ENCODE measurements around the gene SAP25. TPM values are rescaled to one million over a fixed set of nuclear protein-coding genes. Genes with fewer than 3 reads are reported as not detected.

Gene SAP25
- total and polyA plus RNA-seq, 9 donors = 3.2 to 10.1 (median 6.8) TPM; not detected in 1

GRCh38 chr7:100568896-100569844, 4.5 kb downstream of the SAP25 start:
- TF ChIP-seq, protein P1, sequence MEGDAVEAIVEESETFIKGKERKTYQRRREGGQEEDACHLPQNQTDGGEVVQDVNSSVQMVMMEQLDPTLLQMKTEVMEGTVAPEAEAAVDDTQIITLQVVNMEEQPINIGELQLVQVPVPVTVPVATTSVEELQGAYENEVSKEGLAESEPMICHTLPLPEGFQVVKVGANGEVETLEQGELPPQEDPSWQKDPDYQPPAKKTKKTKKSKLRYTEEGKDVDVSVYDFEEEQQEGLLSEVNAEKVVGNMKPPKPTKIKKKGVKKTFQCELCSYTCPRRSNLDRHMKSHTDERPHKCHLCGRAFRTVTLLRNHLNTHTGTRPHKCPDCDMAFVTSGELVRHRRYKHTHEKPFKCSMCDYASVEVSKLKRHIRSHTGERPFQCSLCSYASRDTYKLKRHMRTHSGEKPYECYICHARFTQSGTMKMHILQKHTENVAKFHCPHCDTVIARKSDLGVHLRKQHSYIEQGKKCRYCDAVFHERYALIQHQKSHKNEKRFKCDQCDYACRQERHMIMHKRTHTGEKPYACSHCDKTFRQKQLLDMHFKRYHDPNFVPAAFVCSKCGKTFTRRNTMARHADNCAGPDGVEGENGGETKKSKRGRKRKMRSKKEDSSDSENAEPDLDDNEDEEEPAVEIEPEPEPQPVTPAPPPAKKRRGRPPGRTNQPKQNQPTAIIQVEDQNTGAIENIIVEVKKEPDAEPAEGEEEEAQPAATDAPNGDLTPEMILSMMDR (IDR thresholded peaks at IDR 0.05) = peak in 1 of 3 donors; percentile 17
- TF ChIP-seq POLR2A (IDR thresholded peaks at IDR 0.05) = no peak
- Histone ChIP-seq H3K36me3 (no peaks in the 10 kb centered on the region), H3K27me3 (no peaks in the 10 kb centered on the region), H3K4me1 (ENCODE audit: insufficient read depth) (peaks cover 15% of the 10 kb centered on the region), H3K4me3 (peak overlapping the region; percentile 34), H3K27ac (peak overlapping the region; percentile 9 to 35), H3K9me3 (no peaks in the 10 kb centered on the region)
- intact Hi-C loops (cut with DNase I) = no loop called here
- DNase-seq = peak; percentile 70 to 77 (median 75)
- 22 to 25% (median 23%) methylated on average over 36 of the region's 36 CpGs for WGBS, 3 donors

DNA sequence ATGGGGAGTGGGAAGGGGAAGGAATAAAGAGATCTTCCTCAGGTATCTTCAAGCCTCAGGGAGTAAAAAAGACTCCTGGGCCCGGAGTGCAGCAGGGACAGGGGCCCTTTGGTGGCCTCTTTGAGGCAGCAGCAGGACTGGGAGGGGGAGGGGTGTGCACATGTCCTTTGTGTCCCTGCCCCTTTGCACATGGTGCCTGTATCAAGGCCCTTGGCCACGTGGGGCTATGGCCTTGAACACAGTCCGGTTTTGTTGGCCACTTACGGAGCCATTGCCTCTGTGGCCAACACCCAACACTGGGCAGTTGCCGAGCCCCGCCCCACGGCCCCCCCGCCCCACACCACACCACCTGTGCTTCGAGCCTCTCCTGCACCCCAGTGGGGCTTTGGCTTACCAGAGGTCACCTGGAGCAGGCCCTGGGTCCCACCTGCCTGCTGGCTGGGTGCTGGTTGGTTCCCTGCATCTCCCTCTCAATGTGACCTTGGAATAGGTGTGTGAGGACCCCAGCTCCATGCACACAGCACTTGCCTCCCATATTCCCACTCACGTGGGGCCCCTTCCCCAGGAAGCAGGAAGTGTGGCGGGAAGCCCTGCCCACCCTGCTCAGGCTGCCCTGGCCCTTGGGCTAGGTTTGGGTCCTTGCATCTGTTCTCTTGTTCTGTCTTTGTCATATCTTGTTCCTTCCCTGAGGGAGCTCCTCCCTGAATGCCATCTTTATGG, 5.4 kb downstream of the SAP25 start:
- TF ChIP-seq, protein P1 (IDR thresholded peaks at IDR 0.05) = no peak
- TF ChIP-seq EP300 (IDR thresholded peaks at IDR 0.05) (no peak), POLR2A (IDR thresholded peaks at IDR 0.05) (no peak)
- H3K4me1 ChIP-seq (ENCODE audit: insufficient read depth) = peaks cover 15% of the 10 kb centered on the region
- DNase-seq = peak in 3 of 5 donors; percentile 47 to 64 (median 55)
- H3K36me3 ChIP-seq = no peaks in the 10 kb centered on the region
- H3K4me3 ChIP-seq = no peak overlapping the region
- peak overlapping the region in 1 of 2 donors; percentile 57 for H3K27ac ChIP-seq
- 50 to 60% (median 52%) methylated on average over 10 to 11 of the region's 11 CpGs for WGBS, 3 donors
- intact Hi-C loops (cut with DNase I) = no loop called here
- no peaks in the 10 kb centered on the region for H3K27me3 ChIP-seq
- H3K9me3 ChIP-seq = no peaks in the 10 kb centered on the region

DNA sequence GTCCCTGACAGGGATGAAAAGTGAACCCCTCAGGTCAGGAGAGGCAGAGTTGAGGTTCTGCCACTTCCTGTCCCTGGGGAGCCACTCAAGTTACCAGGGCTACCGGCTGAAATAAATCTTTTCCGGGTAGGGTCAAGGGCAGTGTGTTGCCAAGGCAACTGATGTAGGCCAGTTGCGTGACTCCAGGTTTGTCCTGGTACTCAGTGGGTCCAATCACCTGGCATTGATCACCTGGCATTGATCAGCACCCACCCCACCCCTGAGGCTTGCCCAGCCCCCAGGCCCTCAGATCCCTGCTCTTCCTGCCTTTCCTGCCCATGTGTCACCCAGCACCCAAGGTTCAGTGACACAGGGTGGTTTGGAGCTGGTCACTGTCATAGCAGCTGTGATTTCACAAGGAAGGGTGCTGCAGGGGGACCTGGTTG, 5.9 kb downstream of the SAP25 start:
- peak in 2 of 5 donors; percentile 61 to 66 for DNase-seq
- TF ChIP-seq, protein P1 (IDR thresholded peaks at IDR 0.05) = no peak
- TF ChIP-seq EP300 (IDR thresholded peaks at IDR 0.05) (no peak), POLR2A (IDR thresholded peaks at IDR 0.05) (no peak)
- H3K4me3 ChIP-seq = no peak overlapping the region
- H3K4me1 ChIP-seq (ENCODE audit: insufficient read depth) = peaks cover 15% of the 10 kb centered on the region
- no peaks in the 10 kb centered on the region for H3K27me3 ChIP-seq
- H3K36me3 ChIP-seq = no peaks in the 10 kb centered on the region
- peak overlapping the region in 1 of 2 donors; percentile 57 for H3K27ac ChIP-seq
- 22 to 32% (median 24%) methylated on average over 3 of the region's 3 CpGs for WGBS, 3 donors
- intact Hi-C loops (cut with DNase I) = loop anchor here in 1 of 4 donors (2.0 kb wide), 1 partner anchor 19 kb away; no protein-coding TSS in a partner anchor
- H3K9me3 ChIP-seq = no peaks in the 10 kb centered on the region

DNA sequence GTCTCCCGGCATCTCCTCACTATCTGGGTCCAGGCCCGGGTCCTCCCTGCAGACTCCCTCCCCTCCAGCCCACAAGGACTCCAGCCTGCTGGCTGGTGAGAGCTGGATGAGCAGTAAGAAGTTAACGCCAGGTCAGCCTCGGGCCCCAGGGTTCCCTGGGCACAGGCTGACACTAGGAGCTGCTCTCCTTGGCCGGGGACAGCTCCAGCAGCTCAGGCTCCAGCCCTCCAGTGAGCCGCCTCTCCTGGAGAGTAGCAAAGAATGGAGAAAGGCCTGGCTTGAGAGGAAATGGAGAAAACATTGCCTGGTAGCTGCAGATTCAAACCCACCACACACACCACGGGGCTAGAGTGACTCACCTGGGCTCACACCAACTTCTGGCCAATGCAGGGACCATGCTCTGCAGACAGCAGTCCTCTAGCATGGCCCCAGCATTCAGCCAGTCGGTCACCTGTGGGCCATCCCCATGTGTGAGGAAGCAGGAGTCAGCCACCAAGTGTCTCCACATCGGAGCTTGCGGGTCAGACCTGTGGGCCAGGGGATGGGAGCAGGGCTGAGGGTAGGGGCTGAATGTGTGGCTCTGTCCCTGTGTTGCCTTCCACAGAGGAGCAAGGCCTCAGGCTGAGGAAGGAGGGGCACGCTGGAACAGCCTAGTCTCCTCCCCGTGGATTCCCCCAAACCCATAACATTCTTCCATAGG, 6.5 kb downstream of the SAP25 start:
- H3K27ac ChIP-seq = peak overlapping the region; percentile 2 to 57
- H3K9me3 ChIP-seq = no peaks in the 10 kb centered on the region
- WGBS, 3 donors = 52 to 54% (median 53%) methylated on average over 12 of the region's 12 CpGs
- TF ChIP-seq EP300 (IDR thresholded peaks at IDR 0.05) = no peak
- no peak for TF ChIP-seq POLR2A (IDR thresholded peaks at IDR 0.05)
- TF ChIP-seq, protein P1 (IDR thresholded peaks at IDR 0.05) = no peak
- peaks cover 15% of the 10 kb centered on the region for H3K4me1 ChIP-seq (ENCODE audit: insufficient read depth)
- intact Hi-C loops (cut with DNase I) = loop anchor here in 1 of 4 donors (2.0 kb wide), 1 partner anchor 18 kb away; no protein-coding TSS in a partner anchor
- H3K27me3 ChIP-seq = no peaks in the 10 kb centered on the region
- H3K4me3 ChIP-seq = no peak overlapping the region
- no peaks in the 10 kb centered on the region for H3K36me3 ChIP-seq
- peak in 1 of 5 donors; percentile 23 for DNase-seq
